HepG2 (cell line): ENCODE results near the gene IGFBP6. TPM values are rescaled to one million over a fixed set of nuclear protein-coding genes. Genes with fewer than 3 reads are reported as not detected.

Source experiments
- DNMT1 ChIP-seq: sonication (generic); formaldehyde crosslinking; IDR thresholded peaks from 2 replicates; pipeline ENCODE4 v1.5.1; 2020; ENCODE audit warnings: mild to moderate bottlenecking, missing genetic modification reagents
- KDM4B ChIP-seq: sonication (generic); formaldehyde crosslinking; IDR thresholded peaks from 2 replicates; pipeline ENCODE4 v1.4.0; 2020; ENCODE audit warnings: missing genetic modification reagents
- KLF9 ChIP-seq: IDR thresholded peaks from 2 replicates; pipeline ENCODE4 v1.6.1; 2016; ENCODE audit warnings: low read depth
- POLR2G ChIP-seq: fragments of 200-400 bp; formaldehyde crosslinking; IDR thresholded peaks from 2 replicates; pipeline ENCODE4 v1.6.1; 2018; ENCODE audit warnings: mild to moderate bottlenecking, low read depth, low read length, moderate library complexity
- SOX6 ChIP-seq, 2 experiments: fragments of 450-650 bp in 1 of 2; sonication (generic) in 1 of 2; formaldehyde crosslinking in 1 of 2; IDR thresholded peaks; 2 replicates each; pipeline versions ENCODE4 v1.4.0 to v1.6.1; 2017 to 2020; ENCODE audit warnings: antibody characterized with exemption in 1 of 2, mild to moderate bottlenecking in 1 of 2, missing genetic modification reagents in 1 of 2
- SRF ChIP-seq: IDR thresholded peaks from 2 replicates; pipeline ENCODE4 v1.6.1; 2011; ENCODE audit warnings: mild to moderate bottlenecking, low read depth, low read length, moderate library complexity
- TCF7L2 ChIP-seq: IDR thresholded peaks from 2 replicates; pipeline ENCODE4 v1.6.1; 2011; ENCODE audit warnings: mild to moderate bottlenecking, low read depth, low read length, moderate library complexity
- TGIF2 ChIP-seq: IDR thresholded peaks from 2 replicates; pipeline ENCODE4 v1.6.1; 2016; ENCODE audit warnings: control low read depth, missing compliant biosample characterization
- U2AF1 ChIP-seq: fragments of 200-400 bp; formaldehyde crosslinking; optimal IDR thresholded peaks from 2 replicates; pipeline ENCODE3; 2017; ENCODE audit warnings: mild to moderate bottlenecking, low read depth, low read length
- ZFP62 ChIP-seq: sonication (generic); formaldehyde crosslinking; IDR thresholded peaks from 2 replicates; pipeline ENCODE4 v1.4.0; 2020; ENCODE audit warnings: missing genetic modification reagents
- ZNF224 ChIP-seq: sonication (generic); formaldehyde crosslinking; IDR thresholded peaks from 2 replicates; pipeline ENCODE4 v1.5.0; 2020; ENCODE audit warnings: mild to moderate bottlenecking, missing genetic modification reagents
- ZNF230 ChIP-seq: sonication (generic); formaldehyde crosslinking; IDR thresholded peaks from 2 replicates; pipeline ENCODE4 v1.4.0; 2020; ENCODE audit warnings: mild to moderate bottlenecking, missing genetic modification reagents
- ZNF776 ChIP-seq: sonication (generic); formaldehyde crosslinking; IDR thresholded peaks from 2 replicates; pipeline ENCODE4 v1.4.0; 2020; ENCODE audit warnings: mild to moderate bottlenecking, missing genetic modification reagents
- polyA plus RNA-seq, 8 experiments: library from polyadenylated mRNA; depleted of rRNA in 3 of 8; stranded (reverse) in 7 of 8; unstranded in 1 of 8; fragments of >200 nt; fragmentation: Illumina TruSeq in 4 of 8; extraction: Trizol in 4 of 8; gene quantifications; 2 replicates each; pipeline versions ENCODE4 v1.2.1 to v1.2.3, GENCODE V29; 2011 to 2016; ENCODE audit warnings: low read depth in 4 of 8, missing spikeins in 1 of 8, mixed read lengths in 1 of 8; ENCODE audit not compliant: insufficient read depth in 1 of 8
- total RNA-seq, 5 experiments: library from RNA; depleted of rRNA; stranded (reverse); fragments of >200 nt; fragmentation: Illumina TruSeq; extraction: Trizol; gene quantifications; 2 replicates each; pipeline ENCODE4 v1.2.3, GENCODE V29; 2016; ENCODE audit warnings: low read depth in 1 of 5
- TF ChIP-seq, protein P1 (sequence below): sonication (generic); formaldehyde crosslinking; IDR thresholded peaks from 2 replicates; pipeline ENCODE4 v1.8.0; 2022; ENCODE audit warnings: mild to moderate bottlenecking, missing genetic modification reagents
- TF ChIP-seq, protein P2 (sequence below), 2 experiments: sonication (generic) in 1 of 2; formaldehyde crosslinking in 1 of 2; IDR thresholded peaks; 2 replicates each; pipeline versions ENCODE4 v1.4.0 to v1.6.1; 2018 to 2020; ENCODE audit warnings: missing genetic modification reagents in 2 of 2, borderline replicate concordance in 1 of 2, low read depth in 1 of 2, mild to moderate bottlenecking in 1 of 2, missing biosample characterization in 1 of 2
- TF ChIP-seq, protein P3 (sequence below): IDR thresholded peaks from 2 replicates; pipeline ENCODE4 v1.6.1; 2016; ENCODE audit warnings: missing compliant biosample characterization, missing genetic modification reagents, borderline replicate concordance
- TF ChIP-seq, protein P4 (sequence below): sonication (generic); formaldehyde crosslinking; IDR thresholded peaks from 2 replicates; pipeline ENCODE4 v1.4.0; 2020; ENCODE audit warnings: missing genetic modification reagents, borderline replicate concordance
- TF ChIP-seq, protein P5 (sequence below): sonication (generic); formaldehyde crosslinking; IDR thresholded peaks from 2 replicates; pipeline ENCODE4 v1.4.0; 2020; ENCODE audit warnings: missing genetic modification reagents, low read depth, mild to moderate bottlenecking, borderline replicate concordance

Gene IGFBP6
- total and polyA plus RNA-seq, 2 of the 13 experiments (the other 11 are each of a cell fraction or from before 2014, with no cell fraction given), result 3.9 to 25.2 TPM

DNA sequence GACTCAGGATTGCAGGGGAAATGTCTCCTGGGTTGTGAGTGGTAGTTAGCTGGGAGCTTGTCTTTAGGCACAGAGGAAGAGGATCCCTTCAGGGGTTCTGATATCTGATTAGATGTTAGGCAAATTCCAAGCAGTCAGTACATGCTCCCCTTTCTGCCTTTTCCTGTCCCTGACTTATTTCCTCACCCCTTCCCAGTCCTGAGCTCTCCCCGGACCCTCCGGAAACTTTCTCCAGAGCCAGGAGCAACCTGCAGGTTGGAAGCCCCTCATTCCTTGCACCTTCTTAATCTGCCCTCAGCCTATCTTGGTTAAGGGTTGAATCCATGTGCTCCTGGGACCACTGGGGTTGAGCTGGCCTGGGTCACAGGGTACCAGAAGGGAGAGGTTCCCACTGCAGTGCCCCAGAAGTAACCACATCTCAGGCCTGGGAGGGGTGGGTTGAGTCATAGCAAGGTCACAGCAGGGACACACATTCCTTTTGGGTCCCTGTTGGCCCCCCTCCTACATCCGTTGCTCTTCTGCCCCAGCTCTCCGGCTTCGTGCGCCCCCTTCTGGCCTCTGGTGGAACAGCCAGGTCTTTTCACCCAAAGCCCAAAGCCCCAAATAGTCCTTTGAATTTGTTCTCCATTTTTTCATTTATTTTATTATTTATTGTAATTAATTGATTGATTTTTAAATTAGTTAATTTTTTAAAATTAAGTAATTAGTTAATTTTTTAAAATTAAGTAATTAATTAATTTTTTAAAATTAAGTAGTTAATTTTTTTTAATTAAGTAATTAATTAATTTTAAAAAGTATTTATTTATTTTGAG, 1.8 kb downstream of the IGFBP6 start (continued):
- TF ChIP-seq, protein P1, sequence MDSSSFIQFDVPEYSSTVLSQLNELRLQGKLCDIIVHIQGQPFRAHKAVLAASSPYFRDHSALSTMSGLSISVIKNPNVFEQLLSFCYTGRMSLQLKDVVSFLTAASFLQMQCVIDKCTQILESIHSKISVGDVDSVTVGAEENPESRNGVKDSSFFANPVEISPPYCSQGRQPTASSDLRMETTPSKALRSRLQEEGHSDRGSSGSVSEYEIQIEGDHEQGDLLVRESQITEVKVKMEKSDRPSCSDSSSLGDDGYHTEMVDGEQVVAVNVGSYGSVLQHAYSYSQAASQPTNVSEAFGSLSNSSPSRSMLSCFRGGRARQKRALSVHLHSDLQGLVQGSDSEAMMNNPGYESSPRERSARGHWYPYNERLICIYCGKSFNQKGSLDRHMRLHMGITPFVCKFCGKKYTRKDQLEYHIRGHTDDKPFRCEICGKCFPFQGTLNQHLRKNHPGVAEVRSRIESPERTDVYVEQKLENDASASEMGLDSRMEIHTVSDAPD, result no peak
- peak; percentile 50; the same call in 1 of the 2 replicates for TF ChIP-seq ZNF230 (CRISPR knock-in tag)
- TF ChIP-seq KLF9 (CRISPR knock-in tag), result no peak
- TF ChIP-seq TCF7L2, result no peak
- peak; percentile 39; the same call in 1 of the 2 replicates for TF ChIP-seq POLR2G
- TF ChIP-seq, protein P2, sequence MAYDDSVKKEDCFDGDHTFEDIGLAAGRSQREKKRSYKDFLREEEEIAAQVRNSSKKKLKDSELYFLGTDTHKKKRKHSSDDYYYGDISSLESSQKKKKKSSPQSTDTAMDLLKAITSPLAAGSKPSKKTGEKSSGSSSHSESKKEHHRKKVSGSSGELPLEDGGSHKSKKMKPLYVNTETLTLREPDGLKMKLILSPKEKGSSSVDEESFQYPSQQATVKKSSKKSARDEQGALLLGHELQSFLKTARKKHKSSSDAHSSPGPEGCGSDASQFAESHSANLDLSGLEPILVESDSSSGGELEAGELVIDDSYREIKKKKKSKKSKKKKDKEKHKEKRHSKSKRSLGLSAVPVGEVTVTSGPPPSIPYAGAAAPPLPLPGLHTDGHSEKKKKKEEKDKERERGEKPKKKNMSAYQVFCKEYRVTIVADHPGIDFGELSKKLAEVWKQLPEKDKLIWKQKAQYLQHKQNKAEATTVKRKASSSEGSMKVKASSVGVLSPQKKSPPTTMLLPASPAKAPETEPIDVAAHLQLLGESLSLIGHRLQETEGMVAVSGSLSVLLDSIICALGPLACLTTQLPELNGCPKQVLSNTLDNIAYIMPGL (CRISPR knock-in tag; IDR thresholded peaks at IDR 0.05; ENCODE audit: borderline replicate concordance in 1 of 2, low read depth in 1 of 2), result peak; percentile 47 to 63; a peak in 2 of 4 replicates
- no peak for TF ChIP-seq U2AF1
- TF ChIP-seq SRF, result no peak
- TF ChIP-seq ZNF776 (CRISPR knock-in tag), result no peak
- TF ChIP-seq ZNF224, result no peak
- TF ChIP-seq SOX6 (IDR thresholded peaks at IDR 0.05), result no peak
- TF ChIP-seq SOX6 (CRISPR knock-in tag; IDR thresholded peaks at IDR 0.05), result peak; percentile 28; the same call in 1 of the 2 replicates
- TF ChIP-seq TGIF2 (CRISPR knock-in tag), result no peak
- TF ChIP-seq DNMT1 (CRISPR knock-in tag), result no peak
- TF ChIP-seq ZFP62 (CRISPR knock-in tag), result no peak
- TF ChIP-seq, protein P3, sequence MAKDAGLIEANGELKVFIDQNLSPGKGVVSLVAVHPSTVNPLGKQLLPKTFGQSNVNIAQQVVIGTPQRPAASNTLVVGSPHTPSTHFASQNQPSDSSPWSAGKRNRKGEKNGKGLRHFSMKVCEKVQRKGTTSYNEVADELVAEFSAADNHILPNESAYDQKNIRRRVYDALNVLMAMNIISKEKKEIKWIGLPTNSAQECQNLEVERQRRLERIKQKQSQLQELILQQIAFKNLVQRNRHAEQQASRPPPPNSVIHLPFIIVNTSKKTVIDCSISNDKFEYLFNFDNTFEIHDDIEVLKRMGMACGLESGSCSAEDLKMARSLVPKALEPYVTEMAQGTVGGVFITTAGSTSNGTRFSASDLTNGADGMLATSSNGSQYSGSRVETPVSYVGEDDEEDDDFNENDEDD (CRISPR knock-in tag), result no peak
- TF ChIP-seq, protein P4, sequence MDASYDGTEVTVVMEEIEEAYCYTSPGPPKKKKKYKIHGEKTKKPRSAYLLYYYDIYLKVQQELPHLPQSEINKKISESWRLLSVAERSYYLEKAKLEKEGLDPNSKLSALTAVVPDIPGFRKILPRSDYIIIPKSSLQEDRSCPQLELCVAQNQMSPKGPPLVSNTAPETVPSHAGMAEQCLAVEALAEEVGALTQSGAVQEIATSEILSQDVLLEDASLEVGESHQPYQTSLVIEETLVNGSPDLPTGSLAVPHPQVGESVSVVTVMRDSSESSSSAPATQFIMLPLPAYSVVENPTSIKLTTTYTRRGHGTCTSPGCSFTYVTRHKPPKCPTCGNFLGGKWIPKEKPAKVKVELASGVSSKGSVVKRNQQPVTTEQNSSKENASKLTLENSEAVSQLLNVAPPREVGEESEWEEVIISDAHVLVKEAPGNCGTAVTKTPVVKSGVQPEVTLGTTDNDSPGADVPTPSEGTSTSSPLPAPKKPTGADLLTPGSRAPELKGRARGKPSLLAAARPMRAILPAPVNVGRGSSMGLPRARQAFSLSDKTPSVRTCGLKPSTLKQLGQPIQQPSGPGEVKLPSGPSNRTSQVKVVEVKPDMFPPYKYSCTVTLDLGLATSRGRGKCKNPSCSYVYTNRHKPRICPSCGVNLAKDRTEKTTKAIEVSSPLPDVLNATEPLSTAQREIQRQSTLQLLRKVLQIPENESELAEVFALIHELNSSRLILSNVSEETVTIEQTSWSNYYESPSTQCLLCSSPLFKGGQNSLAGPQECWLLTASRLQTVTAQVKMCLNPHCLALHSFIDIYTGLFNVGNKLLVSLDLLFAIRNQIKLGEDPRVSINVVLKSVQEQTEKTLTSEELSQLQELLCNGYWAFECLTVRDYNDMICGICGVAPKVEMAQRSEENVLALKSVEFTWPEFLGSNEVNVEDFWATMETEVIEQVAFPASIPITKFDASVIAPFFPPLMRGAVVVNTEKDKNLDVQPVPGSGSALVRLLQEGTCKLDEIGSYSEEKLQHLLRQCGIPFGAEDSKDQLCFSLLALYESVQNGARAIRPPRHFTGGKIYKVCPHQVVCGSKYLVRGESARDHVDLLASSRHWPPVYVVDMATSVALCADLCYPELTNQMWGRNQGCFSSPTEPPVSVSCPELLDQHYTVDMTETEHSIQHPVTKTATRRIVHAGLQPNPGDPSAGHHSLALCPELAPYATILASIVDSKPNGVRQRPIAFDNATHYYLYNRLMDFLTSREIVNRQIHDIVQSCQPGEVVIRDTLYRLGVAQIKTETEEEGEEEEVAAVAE (CRISPR knock-in tag), result no peak
- TF ChIP-seq KDM4B, result no peak
- TF ChIP-seq, protein P5, sequence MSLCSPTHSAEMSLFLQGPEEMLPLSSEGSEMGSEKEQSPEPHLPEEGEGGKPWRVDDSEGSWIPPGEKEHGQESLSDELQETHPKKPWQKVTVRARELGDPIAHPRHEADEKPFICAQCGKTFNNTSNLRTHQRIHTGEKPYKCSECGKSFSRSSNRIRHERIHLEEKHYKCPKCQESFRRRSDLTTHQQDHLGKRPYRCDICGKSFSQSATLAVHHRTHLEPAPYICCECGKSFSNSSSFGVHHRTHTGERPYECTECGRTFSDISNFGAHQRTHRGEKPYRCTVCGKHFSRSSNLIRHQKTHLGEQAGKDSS (CRISPR knock-in tag), result 0 out of 2 replicates have a peak, but pooled peaks have one; percentile 41
